Stimulated activated naive CD4-positive, alpha-beta T cell treated with Interleukin-2 at 50 U/mL for 16 hours (primary cell): ENCODE results near the gene BLOC1S6.
"Not testable (repeated sequence)": the region's sequence is repeated elsewhere in the genome, so short reads cannot be mapped to it uniquely, and the experiment has no call there.

Experiments used
- DNase-seq: peaks from one replicate; lab custom pipeline; 2025; lab: John Stamatoyannopoulos, UW

Gene BLOC1S6

GRCh38 chr15:45641374-45641781 lies 54.2 kb downstream of the BLOC1S6 start:
- no peak for DNase-seq

GRCh38 chr15:45641999-45642932 lies 55.1 kb downstream of the BLOC1S6 start:
- no peak for DNase-seq

- DNase-seq, result no peak
Observed at GRCh38 chr15:45644437-45644836, 57.3 kb downstream of the BLOC1S6 start.

GRCh38 chr15:45645026-45645980 lies 58.1 kb downstream of the BLOC1S6 start:
- no peak for DNase-seq

- no peak for DNase-seq
Observed at GRCh38 chr15:45646220-45646619, 59.0 kb downstream of the BLOC1S6 start.

- no peak for DNase-seq
Observed at GRCh38 chr15:45647828-45648227, 60.6 kb downstream of the BLOC1S6 start.

GRCh38 chr15:45648521-45649200 lies 61.5 kb downstream of the BLOC1S6 start:
- no peak for DNase-seq

GRCh38 chr15:45650007-45650406 lies 62.8 kb downstream of the BLOC1S6 start:
- not testable (repeated sequence) for DNase-seq

GRCh38 chr15:45650889-45651525 lies 63.8 kb downstream of the BLOC1S6 start:
- DNase-seq, result no peak

- no peak for DNase-seq
Observed at GRCh38 chr15:45653702-45654424, 66.7 kb downstream of the BLOC1S6 start.

GRCh38 chr15:45654749-45655148 lies 67.6 kb downstream of the BLOC1S6 start:
- DNase-seq, result no peak

- DNase-seq, result no peak
Observed at GRCh38 chr15:45657254-45657653, 70.1 kb downstream of the BLOC1S6 start.

GRCh38 chr15:45657764-45658545 lies 70.8 kb downstream of the BLOC1S6 start:
- DNase-seq, result no peak
